HG02852 (cell line): ENCODE data around the gene CCDC159.

Experiments used
- ATAC-seq: cut with Tn5 transposase; IDR thresholded peaks from one replicate; pipeline ENCODE4 v1.9.1; 2021; ENCODE audit warnings: mild to moderate bottlenecking, moderate library complexity; ENCODE audit not compliant: unreplicated experiment

Gene CCDC159

GRCh38 chr19:11384778-11385129 lies 38.4 kb downstream of the CCDC159 start:
- ATAC-seq, result no peak

GRCh38 chr19:11387162-11388034 lies 41.1 kb downstream of the CCDC159 start:
- ATAC-seq, result no peak

GRCh38 chr19:11390359-11390758 lies 44.0 kb downstream of the CCDC159 start:
- ATAC-seq, result no peak

GRCh38 chr19:11390933-11391680 lies 44.8 kb downstream of the CCDC159 start:
- no peak for ATAC-seq

- ATAC-seq, result no peak
Observed at GRCh38 chr19:11397089-11397610, 50.8 kb downstream of the CCDC159 start.

GRCh38 chr19:11399667-11400066 lies 53.3 kb downstream of the CCDC159 start:
- no peak for ATAC-seq

GRCh38 chr19:11400798-11401197 lies 54.5 kb downstream of the CCDC159 start:
- no peak for ATAC-seq

- ATAC-seq, result no peak
Observed at GRCh38 chr19:11401808-11402543, 55.7 kb downstream of the CCDC159 start.
